NCI-H526 (cell line): ENCODE measurements around the gene DTNB.
"Not testable (repeated sequence)": the region's sequence is repeated elsewhere in the genome, so short reads cannot be mapped to it uniquely, and the experiment has no call there.

Experiments used
- DNase-seq, 2 experiments: peaks; one replicate each; lab custom pipeline; 2025; lab: John Stamatoyannopoulos, UW

DTNB gene

DNA sequence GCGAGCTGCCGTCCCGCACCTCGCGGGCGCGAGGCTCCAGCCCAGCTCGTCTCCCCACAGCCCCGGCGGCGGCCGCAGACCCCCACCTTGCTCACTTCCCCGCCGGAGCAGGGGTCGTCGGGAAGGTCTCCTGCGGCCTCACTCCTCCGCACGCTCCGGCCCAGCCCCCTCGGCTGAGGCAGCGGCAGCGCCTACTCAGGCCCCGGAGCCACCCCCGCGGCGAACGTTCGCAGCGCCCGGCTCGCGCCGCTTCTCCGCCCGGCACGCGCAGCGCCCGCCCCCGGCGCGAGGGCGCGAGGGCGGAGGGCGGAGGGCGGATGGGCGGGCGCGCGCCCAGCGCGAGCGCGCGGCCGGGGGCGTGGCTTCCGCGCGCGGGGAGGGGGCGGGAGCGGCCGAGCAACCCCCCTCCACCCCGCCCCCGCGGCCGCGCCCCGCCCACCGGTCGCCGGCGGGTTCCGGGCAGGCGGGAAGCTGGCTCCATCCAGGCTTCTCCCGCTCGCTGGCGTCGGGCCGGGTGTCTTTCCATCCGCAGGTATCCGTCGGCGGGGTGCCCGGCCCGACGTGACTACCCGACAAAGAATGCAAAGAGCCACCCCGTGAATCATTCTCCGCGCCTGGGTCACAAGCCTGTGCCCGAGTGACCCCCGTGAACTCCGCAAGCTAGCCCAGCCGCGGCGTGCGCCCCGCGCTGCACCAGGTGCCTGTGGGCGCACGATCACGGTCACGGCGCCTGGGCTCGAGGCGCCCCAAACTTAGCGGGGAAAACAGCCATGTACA is at the start of gene DTNB:
Gene DTNB, minus strand, starts transcription at position 278 of the 777 bp plus-strand sequence. CDS start 20,917 bp downstream, outside the sequence.
- peak; percentile 32 to 85 for DNase-seq

DNA sequence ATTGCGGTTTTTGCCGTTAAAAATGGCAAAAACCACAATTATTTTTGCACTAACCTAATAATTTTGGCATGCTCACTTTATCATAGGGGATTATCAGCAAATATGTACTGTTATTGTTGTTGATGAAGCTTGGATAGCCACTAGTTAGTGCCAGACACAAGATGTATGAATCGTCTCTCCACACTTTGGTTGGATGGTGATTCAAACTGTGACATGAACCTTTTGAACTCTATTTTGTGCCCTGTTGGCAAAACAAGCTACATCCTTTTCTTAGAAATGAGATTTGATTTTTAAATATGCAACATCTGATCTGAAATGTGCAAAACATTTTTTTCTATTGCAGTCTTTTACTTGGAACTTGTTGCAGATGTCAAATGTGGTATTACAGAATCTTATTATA is 48.8 kb upstream of the DTNB start:
- DNase-seq: no peak

DNA sequence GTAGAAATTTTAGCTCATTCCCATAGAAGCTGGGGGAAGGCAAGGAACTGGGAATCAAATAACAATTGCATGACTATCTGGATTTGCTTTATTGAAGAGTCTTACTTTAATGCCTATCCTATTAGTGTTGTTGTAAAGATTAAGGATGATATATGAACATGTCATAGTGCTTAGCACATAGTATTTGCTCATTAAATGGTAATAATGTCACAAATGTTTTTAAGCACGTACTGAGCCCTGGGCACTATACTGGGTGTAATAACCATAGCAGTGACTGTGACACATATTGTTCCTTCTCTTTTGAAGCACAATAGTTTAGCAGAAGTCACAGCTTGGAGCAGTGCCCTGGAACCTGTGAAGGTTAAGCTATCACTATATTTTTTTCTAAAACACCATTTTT is 47.2 kb upstream of the DTNB start:
- no peak for DNase-seq

DNA sequence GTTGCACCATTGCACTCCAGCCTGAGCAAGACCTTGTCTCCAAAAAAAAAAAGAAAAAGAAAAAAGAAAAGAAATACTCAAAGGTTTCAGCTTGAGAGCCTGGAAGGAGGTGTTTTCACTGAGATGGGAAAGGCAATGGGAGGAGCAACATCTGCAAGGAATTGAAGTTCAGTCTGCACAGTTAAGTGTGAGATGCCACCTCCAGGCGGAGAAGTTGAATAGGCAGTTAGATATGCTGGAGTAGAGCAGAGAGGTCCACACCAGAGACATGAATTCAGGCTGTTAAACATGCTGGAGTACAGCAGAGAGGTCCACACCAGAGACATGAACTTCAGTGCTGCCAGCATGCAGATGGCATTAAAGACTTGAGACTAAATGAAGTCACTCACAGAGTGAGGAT is 41.4 kb upstream of the DTNB start:
- DNase-seq: no peak

DNA sequence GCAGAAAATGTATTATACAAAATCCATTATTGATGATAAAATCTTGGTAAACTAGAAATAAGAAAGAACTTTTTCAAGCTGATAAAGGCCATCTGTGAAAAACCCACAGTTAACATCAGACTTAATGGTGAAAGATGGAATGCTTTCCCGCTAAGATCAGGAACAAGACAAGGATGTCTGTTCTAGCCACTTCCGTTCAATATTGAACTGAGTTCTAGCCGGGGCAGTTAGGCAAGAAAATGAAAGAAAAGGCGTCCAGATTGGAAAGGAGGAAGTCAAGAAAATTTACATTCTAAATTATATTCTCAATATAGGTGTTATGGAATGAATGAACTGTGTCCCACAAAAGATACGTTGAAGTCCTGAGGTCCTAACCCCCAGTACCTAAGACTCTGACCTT is 39.1 kb upstream of the DTNB start:
- no peak for DNase-seq

GRCh38 chr2:25711675-25712354 is 38.4 kb upstream of the DTNB start:
- DNase-seq: no peak

- no peak for DNase-seq
Measured at GRCh38 chr2:25710750-25711149, 37.4 kb upstream of the DTNB start.

GRCh38 chr2:25709349-25709748 is 36.0 kb upstream of the DTNB start:
- no peak for DNase-seq

GRCh38 chr2:25707927-25708590 is 34.7 kb upstream of the DTNB start:
- no peak for DNase-seq

DNA sequence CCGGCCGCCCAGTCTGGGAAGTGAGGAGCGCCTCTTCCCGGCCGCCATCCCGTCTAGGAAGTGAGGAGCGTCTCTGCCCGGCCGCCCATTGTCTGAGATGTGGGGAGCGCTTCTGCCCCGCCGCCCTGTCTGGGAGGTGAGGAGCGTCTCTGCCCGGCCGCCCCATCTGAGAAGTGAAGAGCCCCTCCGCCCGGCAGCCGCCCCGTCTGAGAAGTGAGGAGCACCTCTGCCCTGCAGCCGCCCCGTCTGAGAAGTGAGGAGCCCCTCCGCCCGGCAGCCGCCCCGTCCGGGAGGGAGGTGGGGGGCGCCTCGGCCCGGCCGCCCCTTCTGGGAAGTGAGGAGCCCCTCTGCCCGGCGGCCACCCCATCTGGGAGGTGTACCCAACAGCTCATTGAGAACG is 32.2 kb upstream of the DTNB start:
- not testable (repeated sequence) for DNase-seq

DNA sequence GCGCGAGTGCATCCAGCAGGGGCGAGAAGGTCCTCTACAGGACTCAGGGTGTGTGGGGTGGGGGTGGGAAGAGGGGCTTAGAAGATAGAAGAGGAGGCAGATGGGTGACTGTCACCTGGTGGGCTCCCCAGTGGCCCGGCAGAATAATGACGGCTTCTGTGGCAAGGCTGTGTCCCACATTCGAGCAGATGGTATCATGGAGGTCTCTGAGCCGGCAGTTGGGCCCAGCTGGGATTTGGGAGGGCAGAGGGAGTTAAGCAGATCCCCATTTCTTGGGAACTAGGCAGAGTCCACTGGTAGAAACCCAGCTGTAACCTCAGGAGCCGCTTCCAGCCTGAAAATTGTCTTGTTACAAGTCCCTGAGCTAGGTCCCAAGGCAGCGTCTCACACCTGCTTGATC is 28.4 kb upstream of the DTNB start:
- DNase-seq: no peak

- DNase-seq: peak; percentile 19 to 63
Measured at GRCh38 chr2:25700221-25700660, 26.9 kb upstream of the DTNB start.

- DNase-seq: no peak
Measured at GRCh38 chr2:25699216-25699615, 25.8 kb upstream of the DTNB start.

DNA sequence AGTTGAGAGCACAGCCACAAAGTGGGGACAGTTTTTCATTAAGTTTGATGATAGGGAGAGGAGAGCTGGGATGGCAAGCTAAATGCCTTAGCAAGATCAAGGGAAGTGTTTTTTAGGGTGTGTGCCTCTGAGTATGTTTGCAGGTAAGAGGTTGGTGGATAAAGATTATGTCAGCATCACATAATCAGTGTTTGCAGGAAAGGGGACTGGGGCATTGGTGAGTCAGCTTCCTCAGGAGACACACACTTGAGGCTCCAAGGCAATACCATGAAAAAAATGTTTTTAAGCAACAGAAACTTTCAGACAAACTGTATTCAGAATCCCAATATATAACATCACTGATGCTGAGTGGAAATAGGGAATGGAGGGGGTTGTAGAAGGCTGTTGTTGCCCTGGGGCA is 25.4 kb upstream of the DTNB start:
- DNase-seq: no peak

DNA sequence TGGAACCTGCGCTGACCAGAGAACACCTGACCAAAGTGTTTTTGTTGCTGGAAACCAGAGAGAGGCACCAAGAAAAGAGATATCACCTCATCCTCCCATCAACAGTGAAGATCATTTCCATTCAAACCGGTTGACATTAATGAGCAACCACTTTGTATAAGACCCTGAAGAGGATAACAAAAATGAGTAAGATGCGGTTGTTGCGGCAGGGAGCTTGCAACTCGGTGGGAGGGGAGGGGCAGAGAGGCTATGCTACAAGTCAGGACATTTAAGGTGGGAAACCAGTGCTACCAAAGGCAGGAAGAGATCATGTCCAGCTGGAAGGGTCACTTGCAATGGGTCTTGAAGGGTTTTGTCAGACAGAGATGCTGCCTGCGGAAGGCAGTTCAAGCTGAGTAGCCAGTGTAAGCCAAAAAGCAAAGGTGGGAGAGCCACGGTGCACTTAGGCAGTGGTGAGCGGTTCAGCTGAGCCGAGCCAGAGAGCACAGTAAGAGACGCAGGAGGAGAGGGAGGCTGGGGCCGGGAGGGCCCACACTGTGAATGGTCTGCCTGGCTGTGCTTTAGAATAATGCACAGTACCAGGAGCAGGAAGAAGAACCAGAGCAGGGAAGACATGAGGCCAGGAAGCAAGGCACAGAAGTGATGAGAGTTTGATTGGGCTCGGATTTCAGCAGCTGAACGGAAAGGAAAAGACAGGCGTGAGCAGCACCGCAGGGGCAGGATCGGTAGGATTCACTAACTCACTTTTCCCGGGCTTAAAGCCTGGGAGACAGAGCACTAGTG is 24.4 kb upstream of the DTNB start:
- DNase-seq: peak in 1 of 2 experiments; percentile 23

- no peak for DNase-seq
Measured at GRCh38 chr2:25692737-25693445, 19.5 kb upstream of the DTNB start.

GRCh38 chr2:25692143-25692542 is 18.8 kb upstream of the DTNB start:
- no peak for DNase-seq

- no peak for DNase-seq
Measured at GRCh38 chr2:25690058-25690457, 16.7 kb upstream of the DTNB start.

GRCh38 chr2:25688236-25688635 is 14.9 kb upstream of the DTNB start:
- DNase-seq: no peak

GRCh38 chr2:25685741-25686140 is 12.4 kb upstream of the DTNB start:
- no peak for DNase-seq
